IgD-negative memory B cell (primary cell): ENCODE results near the gene FOLR2. TPM values are rescaled to one million over a fixed set of nuclear protein-coding genes. Genes with fewer than 3 reads are reported as not detected.
"Not testable (repeated sequence)": the region's sequence is repeated elsewhere in the genome, so short reads cannot be mapped to it uniquely, and the experiment has no call there.

Source experiments
- H3K27ac Mint-ChIP-seq, 3 donors: one replicate each; pipeline ENCODE4 v1.8.0; 2020 to 2022; ENCODE audit warnings: mild to moderate bottlenecking in 3 of 3, mixed read lengths in 3 of 3, moderate library complexity in 1 of 3
- H3K27me3 Mint-ChIP-seq: one replicate; pipeline ENCODE4 v1.8.0; 2021; ENCODE audit warnings: mixed read lengths
- H3K36me3 Mint-ChIP-seq: one replicate; pipeline ENCODE4 v1.8.0; 2020; ENCODE audit warnings: mild to moderate bottlenecking, mixed read lengths
- H3K4me1 Mint-ChIP-seq, 3 donors: one replicate each; pipeline ENCODE4 v1.8.0; 2020 to 2022; ENCODE audit warnings: mixed read lengths in 3 of 3, mild to moderate bottlenecking in 1 of 3
- H3K4me3 Mint-ChIP-seq, 4 donors: one replicate each; pipeline ENCODE4 v1.8.0; 2020 to 2022; ENCODE audit warnings: mild to moderate bottlenecking in 4 of 4, mixed read lengths in 4 of 4, moderate library complexity in 3 of 4
- H3K9me3 Mint-ChIP-seq, 3 donors: one replicate each; pipeline ENCODE4 v1.8.0; 2020 to 2021; ENCODE audit warnings: mixed read lengths in 3 of 3, mild to moderate bottlenecking in 1 of 3
- polyA plus RNA-seq: library from polyadenylated mRNA; unstranded; fragments of 300-500 nt; fragmentation: Illumina TruSeq; gene quantifications from one replicate; pipeline ENCODE4 v1.2.3, GENCODE V29; 2021

The FOLR2 gene
- polyA plus RNA-seq, 1 donor from 2014 or later = 16.1 TPM

- Mint-ChIP-seq H3K36me3 (no peaks in the 10 kb centered on the region), H3K9me3 (no peaks in the 10 kb centered on the region), H3K27me3 (peaks cover 11% of the 10 kb centered on the region), H3K4me3 (no peak overlapping the region), H3K4me1 (peaks cover 0 to 2% (median 1%) of the 10 kb centered on the region in 3 donors), H3K27ac (no peak overlapping the region)
Measured at GRCh38 chr11:72251614-72252013, 35.0 kb downstream of the FOLR2 start.

GRCh38 chr11:72253392-72253791, 36.8 kb downstream of the FOLR2 start:
- peaks cover 11% of the 10 kb centered on the region for H3K27me3 Mint-ChIP-seq
- H3K27ac Mint-ChIP-seq = peak overlapping the region in 1 of 3 donors; percentile 47
- H3K4me1 Mint-ChIP-seq = peaks cover 0 to 2% (median 1%) of the 10 kb centered on the region in 3 donors
- no peaks in the 10 kb centered on the region for H3K9me3 Mint-ChIP-seq
- no peaks in the 10 kb centered on the region for H3K36me3 Mint-ChIP-seq
- H3K4me3 Mint-ChIP-seq = no peak overlapping the region

- Mint-ChIP-seq H3K9me3 (no peaks in the 10 kb centered on the region), H3K4me1 (peaks cover 0 to 2% (median 1%) of the 10 kb centered on the region in 3 donors), H3K27me3 (peaks cover 11% of the 10 kb centered on the region), H3K4me3 (no peak overlapping the region), H3K36me3 (no peaks in the 10 kb centered on the region), H3K27ac (no peak overlapping the region)
Measured at GRCh38 chr11:72254299-72254993, 37.9 kb downstream of the FOLR2 start.

GRCh38 chr11:72257570-72257969, 41.0 kb downstream of the FOLR2 start:
- Mint-ChIP-seq H3K36me3 (peaks cover 2% of the 10 kb centered on the region), H3K9me3 (peaks cover 0 to 2% (median 0%) of the 10 kb centered on the region in 3 donors), H3K27me3 (peaks cover 6% of the 10 kb centered on the region), H3K27ac (no peak overlapping the region), H3K4me1 (peaks cover 0 to 2% (median 1%) of the 10 kb centered on the region in 3 donors), H3K4me3 (no peak overlapping the region)

GRCh38 chr11:72259490-72259889, 42.9 kb downstream of the FOLR2 start:
- peaks cover 2% of the 10 kb centered on the region for H3K36me3 Mint-ChIP-seq
- peaks cover 0 to 6% (median 0%) of the 10 kb centered on the region in 3 donors for H3K9me3 Mint-ChIP-seq
- H3K4me1 Mint-ChIP-seq = peaks cover 0 to 2% (median 0%) of the 10 kb centered on the region in 3 donors

GRCh38 chr11:72260574-72260973, 44.0 kb downstream of the FOLR2 start:
- no peak overlapping the region for H3K4me3 Mint-ChIP-seq
- peaks cover 8% of the 10 kb centered on the region for H3K27me3 Mint-ChIP-seq
- H3K36me3 Mint-ChIP-seq = peaks cover 2% of the 10 kb centered on the region
- H3K4me1 Mint-ChIP-seq = no peaks in the 10 kb centered on the region
- no peak overlapping the region for H3K27ac Mint-ChIP-seq
- peaks cover 0 to 6% (median 0%) of the 10 kb centered on the region in 3 donors for H3K9me3 Mint-ChIP-seq

More at GRCh38 chr11:72259490-72259889, 42.9 kb downstream of the FOLR2 start:
- peaks cover 7% of the 10 kb centered on the region for H3K27me3 Mint-ChIP-seq
- H3K4me3 Mint-ChIP-seq = no peak overlapping the region
- no peak overlapping the region for H3K27ac Mint-ChIP-seq

GRCh38 chr11:72263361-72263760, 46.8 kb downstream of the FOLR2 start:
- peaks cover 4% of the 10 kb centered on the region for H3K36me3 Mint-ChIP-seq

GRCh38 chr11:72265951-72266350, 49.4 kb downstream of the FOLR2 start:
- H3K27me3 Mint-ChIP-seq = peaks cover 20% of the 10 kb centered on the region

More at GRCh38 chr11:72263361-72263760, 46.8 kb downstream of the FOLR2 start:
- Mint-ChIP-seq H3K9me3 (peaks cover 0 to 6% (median 0%) of the 10 kb centered on the region in 3 donors), H3K27ac (no peak overlapping the region), H3K4me3 (no peak overlapping the region), H3K27me3 (peaks cover 13% of the 10 kb centered on the region), H3K4me1 (no peaks in the 10 kb centered on the region)

GRCh38 chr11:72266960-72267359, 50.4 kb downstream of the FOLR2 start:
- H3K9me3 Mint-ChIP-seq, H3K27ac Mint-ChIP-seq, H3K4me1 Mint-ChIP-seq, H3K4me3 Mint-ChIP-seq, H3K36me3 Mint-ChIP-seq: not testable (repeated sequence)
- H3K27me3 Mint-ChIP-seq = peaks cover 22% of the 10 kb centered on the region

More at GRCh38 chr11:72265951-72266350, 49.4 kb downstream of the FOLR2 start:
- Mint-ChIP-seq H3K27ac (no peak overlapping the region), H3K36me3 (peaks cover 5% of the 10 kb centered on the region), H3K9me3 (peaks cover 0 to 6% (median 0%) of the 10 kb centered on the region in 3 donors), H3K4me1 (peaks cover 0 to 5% (median 4%) of the 10 kb centered on the region in 3 donors), H3K4me3 (no peak overlapping the region)

GRCh38 chr11:72267956-72268617, 51.5 kb downstream of the FOLR2 start:
- Mint-ChIP-seq H3K27me3 (peaks cover 21% of the 10 kb centered on the region), H3K4me1 (peaks cover 4 to 5% (median 5%) of the 10 kb centered on the region in 3 donors), H3K36me3 (peaks cover 4% of the 10 kb centered on the region), H3K4me3 (no peak overlapping the region), H3K9me3 (peaks cover 0 to 3% (median 0%) of the 10 kb centered on the region in 3 donors), H3K27ac (no peak overlapping the region)

Other genes with a start within 250 kb of the FOLR2 start
- 41.5 TPM for gene IL18BP, start 217.9 kb upstream of the FOLR2 start, polyA plus RNA-seq
- 66.6 TPM for gene NUMA1, start 136.3 kb upstream of the FOLR2 start, polyA plus RNA-seq
- 4.1 TPM for gene LRRC51, start 135.9 kb upstream of the FOLR2 start, polyA plus RNA-seq
- gene LAMTOR1, start 113.5 kb upstream of the FOLR2 start, polyA plus RNA-seq = 111 TPM
- not detected for gene TOMT, start 110.9 kb upstream of the FOLR2 start, polyA plus RNA-seq
- 68.5 TPM for gene ANAPC15, start 104.1 kb upstream of the FOLR2 start, polyA plus RNA-seq
- not detected for gene FOLR3, start 81.1 kb upstream of the FOLR2 start, polyA plus RNA-seq
- gene FOLR1, start 24.7 kb upstream of the FOLR2 start, polyA plus RNA-seq = not detected
- 11.7 TPM for gene INPPL1, start 8.0 kb downstream of the FOLR2 start, polyA plus RNA-seq
- not detected for gene PHOX2A, start 27.4 kb downstream of the FOLR2 start, polyA plus RNA-seq
- 6.7 TPM for gene CLPB, start 217.7 kb downstream of the FOLR2 start, polyA plus RNA-seq